Articular chondrocyte of knee joint (primary cell): Measurements from ENCODE around the gene PXDN. TPM values are rescaled to one million over a fixed set of nuclear protein-coding genes. Genes with fewer than 3 reads are reported as not detected.

ENCODE experiments used
- total RNA-seq: library from RNA; depleted of rRNA; stranded (reverse); fragments of >200 nt; gene quantifications from 2 replicates; pipeline ENCODE4 v1.2.3, GENCODE V29; 2012

The PXDN gene, protein sequence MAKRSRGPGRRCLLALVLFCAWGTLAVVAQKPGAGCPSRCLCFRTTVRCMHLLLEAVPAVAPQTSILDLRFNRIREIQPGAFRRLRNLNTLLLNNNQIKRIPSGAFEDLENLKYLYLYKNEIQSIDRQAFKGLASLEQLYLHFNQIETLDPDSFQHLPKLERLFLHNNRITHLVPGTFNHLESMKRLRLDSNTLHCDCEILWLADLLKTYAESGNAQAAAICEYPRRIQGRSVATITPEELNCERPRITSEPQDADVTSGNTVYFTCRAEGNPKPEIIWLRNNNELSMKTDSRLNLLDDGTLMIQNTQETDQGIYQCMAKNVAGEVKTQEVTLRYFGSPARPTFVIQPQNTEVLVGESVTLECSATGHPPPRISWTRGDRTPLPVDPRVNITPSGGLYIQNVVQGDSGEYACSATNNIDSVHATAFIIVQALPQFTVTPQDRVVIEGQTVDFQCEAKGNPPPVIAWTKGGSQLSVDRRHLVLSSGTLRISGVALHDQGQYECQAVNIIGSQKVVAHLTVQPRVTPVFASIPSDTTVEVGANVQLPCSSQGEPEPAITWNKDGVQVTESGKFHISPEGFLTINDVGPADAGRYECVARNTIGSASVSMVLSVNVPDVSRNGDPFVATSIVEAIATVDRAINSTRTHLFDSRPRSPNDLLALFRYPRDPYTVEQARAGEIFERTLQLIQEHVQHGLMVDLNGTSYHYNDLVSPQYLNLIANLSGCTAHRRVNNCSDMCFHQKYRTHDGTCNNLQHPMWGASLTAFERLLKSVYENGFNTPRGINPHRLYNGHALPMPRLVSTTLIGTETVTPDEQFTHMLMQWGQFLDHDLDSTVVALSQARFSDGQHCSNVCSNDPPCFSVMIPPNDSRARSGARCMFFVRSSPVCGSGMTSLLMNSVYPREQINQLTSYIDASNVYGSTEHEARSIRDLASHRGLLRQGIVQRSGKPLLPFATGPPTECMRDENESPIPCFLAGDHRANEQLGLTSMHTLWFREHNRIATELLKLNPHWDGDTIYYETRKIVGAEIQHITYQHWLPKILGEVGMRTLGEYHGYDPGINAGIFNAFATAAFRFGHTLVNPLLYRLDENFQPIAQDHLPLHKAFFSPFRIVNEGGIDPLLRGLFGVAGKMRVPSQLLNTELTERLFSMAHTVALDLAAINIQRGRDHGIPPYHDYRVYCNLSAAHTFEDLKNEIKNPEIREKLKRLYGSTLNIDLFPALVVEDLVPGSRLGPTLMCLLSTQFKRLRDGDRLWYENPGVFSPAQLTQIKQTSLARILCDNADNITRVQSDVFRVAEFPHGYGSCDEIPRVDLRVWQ (N-terminal part only)
- total RNA-seq, result 252 and 347 TPM in 2 replicates

GRCh38 chr2:1744446-1745170 lies at the start of gene PXDN:
Gene PXDN, minus strand, starts transcription at chr2:1744515. Its CDS starts 60 bp downstream, at chr2:1744455.

